NB4 (cell line): ENCODE measurements around the gene RPL29.

ENCODE experiments used
- MYC ChIP-seq: IDR thresholded peaks from 2 replicates; pipeline ENCODE4 v1.6.1; 2011; ENCODE audit warnings: low read depth, low read length
- POLR2A ChIP-seq: IDR thresholded peaks from 2 replicates; pipeline ENCODE4 v1.6.1; 2011; ENCODE audit warnings: mild to moderate bottlenecking; ENCODE audit not compliant: insufficient read length; ENCODE audit errors: extremely low read depth
- TF ChIP-seq, protein P1 (sequence below): IDR thresholded peaks from one replicate; pipeline ENCODE4 v1.5.1; 2012; ENCODE audit warnings: low read depth, low read length
- TF ChIP-seq, protein P2 (sequence below): IDR thresholded peaks from 2 replicates; pipeline ENCODE4 v1.6.1; 2011; ENCODE audit warnings: low read depth, low read length

DNA sequence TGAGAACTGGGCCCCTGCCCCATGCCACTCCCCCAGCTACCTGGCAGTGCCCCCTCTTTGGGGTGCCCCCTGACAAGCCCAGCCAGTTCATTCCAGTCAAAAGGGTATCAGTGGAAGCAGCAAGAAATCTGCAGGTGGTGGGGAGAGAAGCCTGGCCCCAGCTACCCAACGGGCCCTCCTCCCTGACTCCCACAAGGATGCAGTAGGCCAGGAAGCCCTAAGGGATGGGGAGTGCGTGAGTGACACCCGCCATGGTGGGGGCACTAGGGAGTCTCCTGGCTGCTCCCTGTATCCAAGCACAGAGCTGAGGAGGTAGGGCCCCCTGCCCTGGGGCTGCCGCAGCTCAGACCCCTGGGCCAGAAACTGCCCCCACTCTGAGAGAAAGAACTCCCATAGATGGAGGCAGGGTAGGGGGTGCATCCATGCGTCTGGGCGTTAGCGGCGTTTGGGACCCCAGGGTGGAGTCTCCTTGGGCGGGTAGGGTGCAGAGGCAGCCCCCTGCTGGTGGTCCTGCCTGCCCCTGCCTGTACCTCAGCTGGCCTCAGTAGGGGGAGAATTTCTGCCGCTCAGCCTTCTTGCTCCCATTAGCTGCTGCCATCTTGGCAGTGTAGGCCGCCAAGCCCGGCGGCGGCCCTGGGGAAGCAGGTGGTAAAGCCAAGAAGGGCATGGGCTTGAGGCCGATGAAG lies 38.0 kb downstream of the RPL29 start:
- TF ChIP-seq MYC = no peak
- TF ChIP-seq, protein P1, sequence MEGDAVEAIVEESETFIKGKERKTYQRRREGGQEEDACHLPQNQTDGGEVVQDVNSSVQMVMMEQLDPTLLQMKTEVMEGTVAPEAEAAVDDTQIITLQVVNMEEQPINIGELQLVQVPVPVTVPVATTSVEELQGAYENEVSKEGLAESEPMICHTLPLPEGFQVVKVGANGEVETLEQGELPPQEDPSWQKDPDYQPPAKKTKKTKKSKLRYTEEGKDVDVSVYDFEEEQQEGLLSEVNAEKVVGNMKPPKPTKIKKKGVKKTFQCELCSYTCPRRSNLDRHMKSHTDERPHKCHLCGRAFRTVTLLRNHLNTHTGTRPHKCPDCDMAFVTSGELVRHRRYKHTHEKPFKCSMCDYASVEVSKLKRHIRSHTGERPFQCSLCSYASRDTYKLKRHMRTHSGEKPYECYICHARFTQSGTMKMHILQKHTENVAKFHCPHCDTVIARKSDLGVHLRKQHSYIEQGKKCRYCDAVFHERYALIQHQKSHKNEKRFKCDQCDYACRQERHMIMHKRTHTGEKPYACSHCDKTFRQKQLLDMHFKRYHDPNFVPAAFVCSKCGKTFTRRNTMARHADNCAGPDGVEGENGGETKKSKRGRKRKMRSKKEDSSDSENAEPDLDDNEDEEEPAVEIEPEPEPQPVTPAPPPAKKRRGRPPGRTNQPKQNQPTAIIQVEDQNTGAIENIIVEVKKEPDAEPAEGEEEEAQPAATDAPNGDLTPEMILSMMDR = no peak
- TF ChIP-seq POLR2A = no peak
- TF ChIP-seq, protein P2, sequence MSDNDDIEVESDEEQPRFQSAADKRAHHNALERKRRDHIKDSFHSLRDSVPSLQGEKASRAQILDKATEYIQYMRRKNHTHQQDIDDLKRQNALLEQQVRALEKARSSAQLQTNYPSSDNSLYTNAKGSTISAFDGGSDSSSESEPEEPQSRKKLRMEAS = no peak
